ENCODE results near the gene CCDC9B.

CCDC9B gene

DNA sequence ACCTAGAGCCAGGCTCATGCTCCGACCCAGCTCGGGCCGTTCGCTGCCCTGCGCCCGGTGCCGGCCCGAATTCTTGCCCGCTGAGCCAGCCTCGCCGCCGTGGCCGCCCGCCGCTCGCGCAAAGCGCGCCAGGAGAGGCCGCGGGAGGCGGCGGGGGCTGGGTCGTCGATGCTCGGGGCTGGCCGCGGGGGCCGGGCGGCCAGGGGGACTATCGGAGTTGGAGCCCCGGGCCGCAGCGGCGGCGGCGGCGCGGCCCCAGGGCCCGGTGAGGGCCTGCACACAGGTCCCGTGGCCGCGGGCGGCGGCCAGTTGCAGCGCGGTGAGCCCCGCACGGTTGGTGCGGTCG lies 59.0 kb downstream of the CCDC9B start:
- TF ChIP-seq, protein P1, sequence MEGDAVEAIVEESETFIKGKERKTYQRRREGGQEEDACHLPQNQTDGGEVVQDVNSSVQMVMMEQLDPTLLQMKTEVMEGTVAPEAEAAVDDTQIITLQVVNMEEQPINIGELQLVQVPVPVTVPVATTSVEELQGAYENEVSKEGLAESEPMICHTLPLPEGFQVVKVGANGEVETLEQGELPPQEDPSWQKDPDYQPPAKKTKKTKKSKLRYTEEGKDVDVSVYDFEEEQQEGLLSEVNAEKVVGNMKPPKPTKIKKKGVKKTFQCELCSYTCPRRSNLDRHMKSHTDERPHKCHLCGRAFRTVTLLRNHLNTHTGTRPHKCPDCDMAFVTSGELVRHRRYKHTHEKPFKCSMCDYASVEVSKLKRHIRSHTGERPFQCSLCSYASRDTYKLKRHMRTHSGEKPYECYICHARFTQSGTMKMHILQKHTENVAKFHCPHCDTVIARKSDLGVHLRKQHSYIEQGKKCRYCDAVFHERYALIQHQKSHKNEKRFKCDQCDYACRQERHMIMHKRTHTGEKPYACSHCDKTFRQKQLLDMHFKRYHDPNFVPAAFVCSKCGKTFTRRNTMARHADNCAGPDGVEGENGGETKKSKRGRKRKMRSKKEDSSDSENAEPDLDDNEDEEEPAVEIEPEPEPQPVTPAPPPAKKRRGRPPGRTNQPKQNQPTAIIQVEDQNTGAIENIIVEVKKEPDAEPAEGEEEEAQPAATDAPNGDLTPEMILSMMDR (IDR thresholded peaks at IDR 0.05) = no peak
- Histone ChIP-seq H3K27me3 (ENCODE audit: control insufficient read depth, insufficient read depth, low read length) (no peaks in the 10 kb centered on the region), H3K36me3 (ENCODE audit: control insufficient read depth, insufficient read depth, low read length) (no peaks in the 10 kb centered on the region), H3K4me3 (ENCODE audit: low read depth, low read length) (no peak overlapping the region), H3K4me2 (ENCODE audit: low read length) (peak overlapping the region; percentile 61), H3K79me2 (no peaks in the 10 kb centered on the region), H2AFZ (no peak overlapping the region), H3K4me1 (peaks cover 2% of the 10 kb centered on the region), H3K9me3 (ENCODE audit: control insufficient read depth, low read length) (no peaks in the 10 kb centered on the region), H3K9ac (no peak overlapping the region), H3K27ac (no peak overlapping the region)

Measured in parathyroid adenoma (tissue), 2 donors.